Activated CD4-positive, alpha-beta T cell treated with anti-CD3 and anti-CD28 coated beads, Interleukin-2, amount 50 U/mL, for 1 hour (primary cell): ENCODE data around the gene OSBPL9.
"Not testable (repeated sequence)": the region's sequence is repeated elsewhere in the genome, so short reads cannot be mapped to it uniquely, and the experiment has no call there.

ENCODE experiments used
- DNase-seq: peaks from one replicate; pipeline ENCODE4 v3.0.0-alpha.2; 2020

The OSBPL9 gene

DNA sequence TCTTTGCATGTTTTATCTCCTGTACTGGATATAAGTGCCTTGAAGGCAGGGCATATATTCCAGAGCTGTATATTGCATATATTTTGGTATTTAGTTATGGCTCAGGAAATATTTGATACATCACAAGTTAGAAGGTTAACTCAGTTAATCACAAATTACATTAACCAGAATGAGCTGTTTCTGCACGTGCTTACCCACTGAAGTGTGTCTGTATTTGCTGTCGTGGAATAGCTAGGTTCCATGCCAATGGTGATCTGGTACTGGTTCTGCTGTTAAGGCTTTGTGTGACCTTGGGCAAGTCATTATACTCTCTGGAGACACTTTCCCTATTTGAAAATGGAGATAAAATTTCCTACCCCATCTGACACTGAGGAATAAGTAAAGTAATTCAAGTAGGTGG lies 50.7 kb downstream of the OSBPL9 start:
- no peak for DNase-seq

DNA sequence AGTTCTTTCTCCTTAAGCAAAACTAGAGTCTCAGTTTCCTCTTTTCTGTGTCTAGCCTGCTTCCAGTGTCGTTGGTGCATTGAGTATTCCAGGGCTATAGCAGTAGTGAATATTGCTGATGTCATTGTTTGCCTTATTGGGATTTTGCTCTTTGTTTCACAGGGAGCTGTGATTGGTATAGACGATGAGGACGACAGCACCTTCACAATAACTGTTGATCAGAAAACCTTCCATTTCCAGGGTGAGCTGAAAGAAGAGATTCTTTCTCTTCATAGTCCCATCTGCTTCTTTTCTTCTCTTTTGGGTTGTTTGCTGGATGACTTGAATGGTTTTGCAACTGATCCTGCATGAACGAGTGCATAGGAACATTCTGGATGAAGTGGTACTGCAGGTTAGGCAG lies 52.4 kb downstream of the OSBPL9 start:
- no peak for DNase-seq

DNA sequence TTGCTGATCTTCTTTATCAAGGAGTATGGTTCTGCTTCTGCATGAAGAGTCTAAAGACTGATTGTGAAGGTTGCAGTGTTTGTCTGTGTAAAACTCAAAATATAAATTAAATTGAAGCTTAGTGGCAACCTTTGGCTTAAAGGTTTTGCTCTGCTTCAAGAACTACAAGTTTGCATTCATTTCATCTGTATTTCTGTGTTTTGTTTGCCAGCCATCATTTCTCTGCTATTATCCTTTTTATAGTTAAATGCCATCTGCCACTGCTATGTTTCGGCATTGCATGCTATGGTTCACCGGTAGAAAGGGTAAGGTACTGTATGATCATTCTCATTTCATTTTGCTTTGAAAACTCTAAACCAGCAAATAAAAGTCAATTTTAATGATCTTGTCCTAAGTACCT lies 52.9 kb downstream of the OSBPL9 start:
- no peak for DNase-seq

DNA sequence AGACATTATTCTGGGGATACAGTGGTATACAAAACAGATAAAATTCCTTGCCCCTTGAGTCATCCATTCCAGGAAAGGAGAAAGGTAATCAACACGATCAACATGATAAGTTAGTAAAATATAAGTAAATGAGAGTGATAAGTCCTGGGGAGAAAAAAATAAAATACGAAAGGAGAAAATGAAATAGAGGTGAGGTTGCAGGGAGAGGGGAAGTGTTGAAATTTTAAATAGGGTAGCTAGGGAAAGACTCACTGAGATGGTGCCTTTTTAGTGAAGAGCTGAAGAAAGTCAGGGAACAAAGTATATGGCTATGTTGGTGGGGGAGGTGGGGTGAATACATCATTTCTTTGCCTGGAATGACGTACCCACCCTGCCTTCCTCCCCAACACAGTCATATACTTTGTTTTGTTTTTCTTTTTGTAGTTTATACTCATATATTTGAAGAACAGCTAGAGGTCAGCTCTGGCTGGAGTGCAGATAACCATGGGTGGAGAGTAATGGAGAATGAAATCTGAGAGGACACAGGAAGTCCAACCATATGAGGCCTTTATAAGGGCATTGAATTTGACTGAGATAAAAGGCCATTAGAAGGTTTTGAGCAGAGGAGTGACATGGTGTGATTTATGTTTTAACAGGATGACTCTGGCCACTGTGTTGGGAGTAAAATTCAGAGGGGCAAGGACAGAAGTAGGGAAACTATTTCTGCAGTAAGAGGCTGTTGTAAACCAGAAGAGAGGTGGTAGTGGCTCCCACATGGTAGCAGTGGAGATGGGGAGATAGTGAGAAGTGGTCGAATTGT lies 54.8 kb downstream of the OSBPL9 start:
- DNase-seq, result no peak

DNA sequence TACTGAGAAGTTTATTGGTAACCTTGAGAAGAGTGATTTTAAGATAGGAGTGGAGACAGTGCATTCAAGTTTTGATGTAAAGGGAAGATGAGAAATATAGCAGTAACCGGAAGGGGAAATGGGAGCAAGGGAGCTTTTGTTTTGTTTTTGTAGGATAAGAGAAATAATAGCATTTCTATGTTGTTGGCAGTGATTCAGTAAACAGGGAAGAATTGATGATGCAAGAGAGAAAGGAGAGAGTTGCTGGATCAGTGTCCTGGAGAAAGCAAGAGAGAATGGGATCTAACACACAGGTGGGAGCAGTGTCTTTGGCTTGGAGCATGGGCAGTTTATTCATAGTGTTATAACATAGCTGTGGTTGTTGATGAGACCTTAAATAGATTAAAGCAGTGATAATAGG lies 56.4 kb downstream of the OSBPL9 start:
- no peak for DNase-seq

DNA sequence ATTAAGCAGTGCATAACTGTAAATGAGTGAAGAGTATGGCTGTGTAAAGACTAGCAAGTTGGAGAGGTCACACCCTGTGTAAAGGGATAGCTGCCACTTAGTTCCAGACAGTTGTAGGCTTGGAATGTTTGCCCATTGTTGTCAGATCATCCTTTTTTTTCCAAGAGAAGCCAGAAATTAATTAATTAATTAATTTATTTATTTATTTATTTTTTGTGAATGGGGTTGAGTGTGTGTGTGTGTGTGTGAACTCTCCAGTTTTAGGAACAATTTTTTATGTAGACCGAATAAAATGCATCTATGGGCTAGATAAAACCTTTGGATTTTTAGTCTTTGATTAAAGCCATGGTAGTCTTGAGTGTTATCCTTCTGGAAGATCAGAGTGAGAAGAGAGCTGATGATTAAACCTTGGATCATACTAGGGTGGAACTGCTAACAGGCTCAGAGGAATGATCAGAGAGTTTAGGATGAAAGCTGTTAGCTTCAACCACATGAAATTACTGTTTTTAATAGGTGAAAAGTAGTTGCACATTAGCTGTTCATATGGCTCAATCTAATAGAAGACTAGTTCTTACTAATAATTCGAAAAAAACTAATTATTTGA lies 58.4 kb downstream of the OSBPL9 start:
- DNase-seq, result no peak

DNA sequence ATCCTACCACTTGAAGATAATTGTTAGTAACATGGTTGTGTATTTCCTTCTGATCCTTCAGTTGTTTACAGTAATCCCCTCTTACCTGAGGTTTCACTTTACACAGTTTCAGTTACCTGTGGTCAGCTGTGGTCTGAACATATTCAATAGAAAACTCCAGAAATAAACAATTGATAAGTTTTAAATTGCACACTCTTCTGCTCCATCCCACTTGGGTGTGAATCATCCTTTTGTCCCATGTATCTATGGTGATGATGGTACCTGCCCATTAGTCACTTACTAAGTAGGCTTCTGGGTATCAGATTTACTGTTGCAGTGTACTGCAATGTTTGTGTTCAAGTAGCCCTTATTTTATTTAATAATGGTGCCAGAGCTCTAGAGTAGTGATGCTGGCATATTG lies 62.5 kb downstream of the OSBPL9 start:
- DNase-seq, result no peak

DNA sequence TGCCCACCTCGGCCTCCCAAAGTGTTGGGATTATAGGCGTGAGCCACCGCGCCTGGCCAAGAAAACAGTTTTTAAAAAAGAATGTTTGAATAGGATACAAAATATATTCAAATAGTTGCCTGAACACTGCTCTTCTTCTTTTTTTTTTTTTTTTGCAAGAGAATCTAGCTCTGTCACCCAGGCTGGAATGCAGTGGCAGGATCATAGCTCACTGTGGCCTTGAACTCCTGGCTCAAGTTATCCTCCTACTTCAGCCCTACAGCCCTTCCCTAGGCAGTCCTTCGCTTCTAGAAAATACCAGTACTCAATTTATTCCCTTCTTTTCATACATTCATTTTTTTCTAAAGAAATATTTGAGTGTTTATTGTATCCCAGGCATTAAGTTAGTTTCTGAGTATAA lies 67.9 kb downstream of the OSBPL9 start:
- DNase-seq, result no peak

DNA sequence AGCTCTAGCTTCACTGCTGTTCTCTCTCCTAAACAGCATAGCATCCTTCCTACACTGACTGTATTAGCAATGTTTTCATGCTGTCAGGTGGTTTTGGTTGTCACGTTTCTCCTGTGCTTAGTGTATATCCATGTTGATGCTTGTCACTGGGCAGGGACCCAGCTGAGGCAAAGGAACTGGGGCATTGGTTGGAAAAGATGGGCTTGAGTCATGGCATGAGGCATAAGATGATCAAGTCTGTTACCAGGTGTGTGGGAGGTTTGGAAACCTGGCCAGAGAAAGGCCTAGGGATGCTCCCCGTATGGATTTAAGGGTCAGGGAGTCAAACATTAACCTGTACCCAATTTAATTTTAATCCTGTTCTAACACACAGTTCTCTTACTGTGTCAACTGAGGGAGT lies 69.6 kb downstream of the OSBPL9 start:
- no peak for DNase-seq

DNA sequence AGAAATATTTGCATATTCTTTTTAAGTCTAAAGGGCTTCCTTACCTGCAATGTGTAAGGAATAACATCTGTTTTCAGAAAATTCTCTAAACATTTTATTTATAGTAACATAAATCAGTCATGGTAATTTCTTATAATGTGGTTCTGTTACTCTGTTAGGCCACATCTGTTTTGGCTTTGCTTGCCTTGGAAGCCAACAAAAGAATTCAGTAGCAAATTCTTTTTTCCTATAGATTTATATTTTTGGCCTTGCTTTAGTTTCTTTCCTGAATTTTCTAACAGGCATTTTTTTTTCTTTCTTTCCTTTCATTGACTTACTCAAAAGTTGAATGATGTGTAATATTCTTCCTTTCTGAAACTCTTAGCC lies 72.2 kb downstream of the OSBPL9 start:
- DNase-seq, result no peak

DNA sequence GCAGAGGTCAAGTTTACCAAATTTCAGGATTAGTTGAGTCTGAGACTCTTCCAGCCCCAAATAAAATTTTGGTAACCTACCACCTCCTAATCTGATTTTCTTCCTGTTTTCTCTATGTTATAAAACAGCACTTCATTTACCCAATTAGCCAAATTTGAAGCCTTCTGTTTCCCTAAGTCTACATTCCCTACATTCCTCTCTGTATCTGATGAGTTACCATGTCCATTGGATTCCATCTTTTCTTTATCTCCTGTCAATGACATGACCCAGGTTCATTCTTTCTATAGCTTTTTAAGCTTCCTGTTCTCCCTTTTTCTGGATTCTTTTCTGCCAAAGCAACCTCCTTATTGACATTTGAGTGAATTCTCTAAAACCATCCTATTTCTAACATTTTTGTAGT lies 72.8 kb downstream of the OSBPL9 start:
- DNase-seq, result no peak

DNA sequence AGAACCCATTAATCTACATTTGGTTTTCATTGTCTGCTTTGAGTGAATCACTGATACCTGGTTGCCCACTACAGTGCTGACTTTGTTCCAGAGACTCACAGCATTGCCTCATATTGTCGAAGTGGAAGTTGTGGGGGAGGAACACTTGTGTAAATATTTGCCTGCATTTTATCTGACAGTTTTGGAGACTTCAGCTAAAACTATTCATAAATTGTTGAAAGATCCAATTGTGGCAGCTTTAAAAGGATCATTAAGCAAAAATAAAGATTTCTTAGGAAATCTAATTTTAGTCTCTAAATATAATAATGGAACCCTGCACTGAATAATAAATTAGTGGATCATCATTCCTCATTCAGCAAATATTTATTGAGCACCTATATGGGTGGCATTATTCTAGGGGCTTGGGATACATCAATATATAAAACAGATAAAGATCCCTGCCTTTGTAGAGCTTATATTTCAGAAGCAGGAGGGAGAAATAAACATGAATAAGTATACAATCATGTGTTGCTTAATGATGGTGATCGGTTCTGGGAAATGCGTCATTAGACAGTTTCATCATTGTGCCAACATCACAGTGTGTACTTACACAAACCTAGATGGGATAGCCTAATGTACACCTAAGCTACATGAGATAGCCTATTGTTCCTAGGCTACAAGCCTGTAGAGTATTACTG lies 73.5 kb downstream of the OSBPL9 start:
- no peak for DNase-seq

DNA sequence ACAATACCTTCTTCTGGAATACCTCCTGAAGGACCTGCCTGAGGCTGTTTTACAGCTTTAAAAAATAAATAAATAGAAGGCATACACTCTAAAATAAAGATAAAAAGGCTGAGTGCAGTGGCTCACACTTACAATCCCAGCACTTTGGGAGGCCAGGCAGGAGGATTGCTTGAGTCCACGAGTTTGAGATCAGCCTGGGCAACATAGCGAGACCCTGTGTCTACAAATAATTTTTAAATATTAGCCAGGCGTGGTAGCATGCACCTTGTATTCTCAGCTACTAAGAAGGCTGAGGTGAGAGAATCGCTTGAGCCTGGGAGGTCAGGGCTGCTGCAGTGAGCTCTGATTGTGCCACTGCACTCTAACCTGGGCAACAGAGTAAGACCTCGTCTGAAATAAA lies 75.0 kb downstream of the OSBPL9 start:
- DNase-seq, result no peak

DNA sequence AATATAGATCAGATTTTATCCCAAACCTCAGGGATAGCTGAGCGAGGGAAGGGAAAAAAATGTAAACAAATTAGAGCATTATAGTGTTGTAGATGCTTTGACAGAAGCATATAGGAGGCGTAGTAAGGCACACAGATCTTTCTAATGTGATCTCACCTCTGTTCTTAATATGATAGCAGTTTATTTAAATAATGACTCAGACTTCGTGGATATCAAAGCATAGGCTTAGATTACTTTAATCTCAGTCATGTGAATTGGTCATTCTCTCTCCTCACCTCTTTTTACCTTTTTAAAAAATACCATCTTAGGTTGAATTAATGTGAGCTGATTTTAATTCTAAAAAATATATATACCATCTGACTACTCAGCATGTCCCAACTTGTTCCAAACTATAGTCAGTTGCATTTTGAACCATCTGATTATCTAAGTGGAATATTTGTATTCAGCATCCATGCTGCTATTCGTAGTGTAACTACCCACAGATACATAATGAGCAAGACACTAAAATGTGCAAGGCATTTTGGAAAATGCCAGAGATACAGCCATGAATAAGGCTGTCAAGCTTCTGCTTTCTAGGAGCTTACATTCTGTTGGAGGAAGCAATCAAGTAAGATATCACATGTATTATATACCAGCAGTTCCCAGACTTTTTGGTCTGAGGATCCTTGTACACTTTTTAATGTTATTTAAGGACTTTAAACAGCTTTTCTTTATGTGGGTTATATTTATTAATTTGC lies 76.7 kb downstream of the OSBPL9 start:
- no peak for DNase-seq

DNA sequence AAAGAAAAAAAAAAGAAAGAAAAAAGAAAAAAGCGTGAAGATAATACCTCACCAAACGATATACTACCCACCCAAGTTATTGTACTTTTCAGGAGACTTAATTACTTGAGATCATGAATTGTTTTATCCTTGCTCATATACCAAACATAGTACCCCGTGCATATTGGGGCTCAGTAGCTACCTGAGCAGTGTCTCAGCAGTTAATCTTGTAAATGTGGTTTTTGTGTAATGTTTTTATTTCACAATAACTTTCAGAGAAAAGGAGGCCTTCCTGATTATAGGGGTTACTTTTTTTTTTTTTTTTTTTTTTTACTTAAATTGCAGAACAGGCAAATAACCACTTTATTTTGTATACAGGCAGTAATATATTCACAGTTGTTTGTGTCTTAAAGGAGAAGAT lies 80.3 kb downstream of the OSBPL9 start:
- no peak for DNase-seq

DNA sequence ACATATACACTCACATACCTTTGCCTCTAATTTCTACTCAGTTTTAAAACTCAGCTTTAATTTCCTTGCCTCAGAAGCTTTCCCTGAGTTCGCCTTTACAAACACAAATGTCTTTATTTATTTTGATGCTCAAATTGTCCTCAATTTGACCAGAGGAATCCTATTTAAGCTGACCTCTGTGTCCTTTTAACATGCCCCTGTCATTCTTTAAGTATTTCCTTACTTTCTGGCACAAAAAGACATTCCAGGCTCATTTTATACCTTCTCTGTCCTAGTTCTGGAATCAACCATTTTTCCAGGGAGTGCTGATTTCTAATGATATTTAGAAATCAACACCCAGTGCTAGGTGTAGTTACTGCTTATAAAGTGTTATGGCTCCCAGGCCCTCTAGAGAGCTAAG lies 82.5 kb downstream of the OSBPL9 start:
- no peak for DNase-seq

DNA sequence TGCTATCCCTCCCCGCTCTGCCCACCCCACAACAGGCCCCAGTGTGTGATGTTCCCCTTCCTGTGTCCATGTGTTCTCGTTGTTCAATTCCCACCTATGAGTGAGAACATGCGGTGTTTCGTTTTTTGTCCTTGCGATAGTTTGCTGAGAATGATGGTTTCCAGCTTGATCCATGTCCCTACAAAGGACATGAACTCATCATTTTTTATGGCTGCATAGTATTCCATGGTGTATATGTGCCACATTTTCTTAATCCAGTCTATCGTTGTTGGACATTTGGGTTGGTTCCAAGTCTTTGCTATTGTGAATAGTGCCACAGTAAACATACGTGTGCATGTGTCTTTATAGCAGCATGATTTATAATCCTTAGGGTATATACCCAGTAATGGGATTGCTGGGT lies 84.9 kb downstream of the OSBPL9 start:
- not testable (repeated sequence) for DNase-seq

DNA sequence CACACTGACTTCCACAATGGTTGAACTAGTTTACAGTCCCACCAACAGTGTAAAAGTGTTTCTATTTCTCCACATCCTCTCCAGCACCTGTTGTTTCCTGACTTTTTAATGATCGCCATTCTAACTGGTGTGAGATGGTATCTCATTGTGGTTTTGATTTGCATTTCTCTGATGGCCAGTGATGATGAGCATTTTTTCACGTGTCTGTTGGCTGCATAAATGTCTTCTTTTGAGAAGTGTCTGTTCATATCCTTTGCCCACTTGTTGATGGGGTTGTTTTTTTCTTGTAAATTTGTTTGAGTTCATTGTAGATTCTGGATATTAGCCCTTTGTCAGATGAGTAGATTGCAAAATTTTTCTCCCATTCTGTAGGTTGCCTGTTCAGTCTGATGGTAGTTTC lies 85.3 kb downstream of the OSBPL9 start:
- DNase-seq, result not testable (repeated sequence)

DNA sequence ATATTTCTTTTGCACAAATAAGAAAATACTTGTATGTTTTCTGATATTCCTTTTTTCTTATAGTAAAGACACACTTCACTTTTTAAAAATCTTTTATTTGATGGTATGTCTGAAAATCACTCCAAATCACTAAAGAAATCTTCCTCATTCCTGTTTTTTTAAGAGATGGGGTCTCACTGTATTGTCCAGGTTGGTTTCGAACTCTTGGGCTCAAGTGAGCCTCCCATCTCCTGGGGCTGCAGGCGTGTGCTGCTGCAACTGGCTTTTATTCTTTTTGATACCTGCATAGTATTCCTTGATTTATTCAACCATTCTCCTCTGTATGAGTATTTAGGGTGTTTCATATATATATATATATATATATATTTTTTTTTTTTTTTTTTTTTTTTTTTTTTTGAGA lies 88.1 kb downstream of the OSBPL9 start:
- DNase-seq, result no peak

DNA sequence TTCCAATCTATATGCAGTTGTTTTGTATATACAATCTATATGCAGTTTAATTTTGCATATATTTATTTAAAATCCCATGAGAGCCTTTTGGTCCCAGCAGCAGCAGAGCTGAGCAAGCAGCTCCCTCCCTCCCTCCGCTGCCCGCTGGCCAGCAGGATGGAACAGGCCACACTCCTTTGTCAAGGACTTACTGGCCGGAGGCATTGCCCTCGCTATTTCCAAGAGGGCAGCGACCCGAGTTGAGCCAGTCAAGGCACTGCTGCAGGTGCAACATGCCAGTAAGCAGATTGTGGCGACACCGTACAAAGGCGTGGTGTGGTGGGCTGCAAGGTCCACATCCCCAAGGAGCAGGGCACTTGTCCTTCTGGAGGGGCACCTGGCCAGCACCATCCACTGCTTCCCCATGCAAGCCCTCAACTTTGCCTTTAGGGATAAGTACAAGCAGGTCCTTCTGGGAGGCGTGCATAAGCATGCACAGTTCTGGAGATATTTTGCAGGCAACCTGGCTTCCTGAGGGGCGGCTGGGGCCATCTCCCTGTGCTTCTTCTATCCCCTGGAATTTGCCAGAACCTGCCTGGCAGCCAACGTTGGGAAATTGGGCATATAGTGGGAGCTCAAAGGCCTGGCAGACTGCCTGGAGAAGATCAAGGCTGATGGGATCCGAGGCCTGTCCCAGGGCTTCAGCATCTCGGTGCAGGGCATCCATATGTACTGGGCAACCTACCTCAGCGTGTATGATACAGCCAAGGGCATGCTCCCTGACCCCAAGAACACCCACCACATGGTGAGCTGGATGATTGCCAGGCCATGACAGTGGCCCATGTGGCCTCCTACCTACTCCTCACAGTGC lies 92.2 kb downstream of the OSBPL9 start:
- DNase-seq, result no peak

DNA sequence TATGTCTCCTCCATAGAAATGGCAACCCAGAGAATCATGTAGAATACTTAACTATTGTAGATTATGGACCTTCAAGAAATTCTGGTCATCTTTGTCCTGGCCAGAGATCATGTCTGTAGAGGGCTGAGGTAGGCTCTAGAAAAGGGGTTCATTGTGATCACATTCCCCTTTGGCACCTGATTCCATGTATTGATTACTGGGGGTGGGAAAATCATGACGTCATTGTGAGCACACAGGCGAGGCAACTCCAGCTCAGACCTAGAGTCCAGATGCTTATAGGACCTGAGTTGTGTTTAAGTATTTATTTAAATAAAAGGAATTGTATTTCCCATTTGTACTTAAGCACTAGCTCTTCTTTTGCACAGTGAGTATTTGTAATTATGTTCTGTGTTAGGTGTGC lies 93.1 kb downstream of the OSBPL9 start:
- DNase-seq, result no peak

DNA sequence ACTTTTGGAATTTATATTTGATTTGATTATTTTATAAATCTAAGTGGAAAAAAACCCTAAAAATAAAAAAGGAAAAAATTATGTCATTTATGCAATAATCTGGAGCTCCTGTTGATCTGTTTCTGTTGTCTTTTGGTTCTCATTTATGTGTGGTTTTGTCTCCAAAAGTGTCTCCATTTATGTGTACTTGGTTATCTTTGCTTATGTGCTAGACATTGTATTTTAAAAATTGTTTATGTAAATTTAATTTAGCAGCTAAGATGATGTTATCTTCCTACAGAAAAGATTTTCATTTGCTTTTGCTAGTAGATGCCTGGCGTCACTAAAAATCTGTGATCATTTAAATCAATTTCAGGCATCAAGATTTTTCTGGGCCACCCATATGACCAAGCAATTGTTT lies 95.7 kb downstream of the OSBPL9 start:
- DNase-seq, result no peak
